Activated CD4-positive, alpha-beta memory T cell treated with anti-CD3 and anti-CD28 coated beads for 36 hours (primary cell): ENCODE measurements around the gene SMARCC1. TPM values are rescaled to one million over a fixed set of nuclear protein-coding genes. Genes with fewer than 3 reads are reported as not detected.

Experiments used
- CTCF ChIA-PET: fragments of 350-600 bp; sonication (Branson Sonifier 250); formaldehyde crosslinking; loops from one replicate; lab custom pipeline; 2021; ENCODE audit warnings: antibody characterized with exemption, inconsistent platforms; lab: Charles Lee
- POLR2A ChIA-PET: fragments of 350-600 bp; sonication (Branson Sonifier 250); formaldehyde crosslinking; loops from one replicate; lab custom pipeline; 2021; ENCODE audit warnings: antibody characterized with exemption; lab: Charles Lee
- DNase-seq: peaks from one replicate; pipeline ENCODE4 v3.0.0-alpha.2; 2020
- H3K27ac Mint-ChIP-seq: one replicate; pipeline ENCODE4 v1.8.0; 2021; ENCODE audit warnings: mixed read lengths
- H3K27me3 Mint-ChIP-seq: one replicate; pipeline ENCODE4 v1.8.0; 2021; ENCODE audit warnings: mixed read lengths
- H3K36me3 Mint-ChIP-seq: one replicate; pipeline ENCODE4 v1.8.0; 2021; ENCODE audit warnings: mixed read lengths
- H3K4me1 Mint-ChIP-seq: one replicate; pipeline ENCODE4 v1.8.0; 2021; ENCODE audit warnings: low read depth, mixed read lengths
- H3K4me3 Mint-ChIP-seq: one replicate; pipeline ENCODE4 v1.8.0; 2021; ENCODE audit warnings: mild to moderate bottlenecking, mixed read lengths
- H3K9me3 Mint-ChIP-seq: one replicate; pipeline ENCODE4 v1.8.0; 2021; ENCODE audit warnings: mixed read lengths
- intact Hi-C: fragments of 100-400 bp; cut with micrococcal nuclease; formaldehyde crosslinking; loops from one replicate; pipeline ENCODE4 v1.15.1; 2023
- total RNA-seq, 2 experiments: library from RNA; stranded (reverse); gene quantifications; one replicate each; pipeline ENCODE4 v1.2.3, GENCODE V29; 2021

SMARCC1 gene
- total RNA-seq, 2 experiments from 2014 or later, result 87.2 to 90.3 TPM

GRCh38 chr3:47650294-47650693 lies 131.4 kb downstream of the SMARCC1 start:
- ChIA-PET CTCF (no interaction called here), POLR2A (no interaction called here)
- no peaks in the 10 kb centered on the region for H3K4me1 Mint-ChIP-seq
- intact Hi-C loops, result no loop called here
- H3K36me3 Mint-ChIP-seq, result peaks cover 11% of the 10 kb centered on the region
- H3K27me3 Mint-ChIP-seq, result no peaks in the 10 kb centered on the region
- DNase-seq, result no peak
- H3K27ac Mint-ChIP-seq, result no peak overlapping the region
- H3K9me3 Mint-ChIP-seq, result no peaks in the 10 kb centered on the region
- no peak overlapping the region for H3K4me3 Mint-ChIP-seq

DNA sequence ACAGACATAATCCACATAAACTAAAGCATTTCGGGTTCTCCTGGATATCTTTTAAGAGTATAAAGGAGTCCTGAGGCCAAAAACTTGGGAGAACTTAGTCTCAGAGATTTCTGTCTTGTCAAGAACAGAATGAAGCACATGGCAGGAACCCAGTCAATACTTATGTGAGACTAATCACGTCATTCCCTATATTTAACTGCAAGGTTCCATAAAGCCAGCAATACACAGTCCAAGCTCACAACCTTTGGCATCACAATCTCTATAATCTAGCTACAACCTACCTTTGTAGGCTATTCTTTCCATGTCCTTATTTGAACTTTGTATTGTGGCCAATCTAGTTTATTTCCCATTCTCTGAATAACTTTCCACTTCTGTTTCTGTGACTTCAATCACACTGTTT lies 134.1 kb downstream of the SMARCC1 start:
- no peak overlapping the region for H3K4me3 Mint-ChIP-seq
- H3K36me3 Mint-ChIP-seq, result peaks cover 12% of the 10 kb centered on the region
- intact Hi-C loops, result no loop called here
- DNase-seq, result no peak
- no peaks in the 10 kb centered on the region for H3K27me3 Mint-ChIP-seq
- H3K4me1 Mint-ChIP-seq, result peaks cover 2% of the 10 kb centered on the region
- H3K27ac Mint-ChIP-seq, result no peak overlapping the region
- ChIA-PET CTCF (no interaction called here), POLR2A (interaction anchor here (0.6 kb wide), 1 partner anchor 442 kb away, joined by 3 read pairs; no protein-coding TSS in a partner anchor)
- H3K9me3 Mint-ChIP-seq, result no peaks in the 10 kb centered on the region

DNA sequence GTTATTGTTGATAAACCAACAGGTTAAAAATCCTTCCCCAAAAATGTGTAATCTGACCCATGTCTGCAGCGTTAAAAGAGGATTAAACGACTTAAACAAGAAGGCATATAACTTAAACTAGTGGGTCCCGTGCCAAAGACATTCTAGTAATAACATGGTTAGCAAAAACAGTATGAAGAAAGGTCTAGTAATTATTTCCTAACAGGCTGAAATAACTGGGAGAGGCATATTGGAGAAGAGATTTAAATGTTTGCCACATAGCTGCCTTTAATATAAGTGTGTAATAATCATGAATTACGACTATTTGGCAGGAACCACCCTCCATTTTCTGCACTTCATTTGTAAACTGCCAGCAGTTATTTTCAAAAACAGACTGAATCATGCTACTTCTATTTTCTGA lies 135.3 kb downstream of the SMARCC1 start:
- ChIA-PET POLR2A (no interaction called here), CTCF (interaction anchor here (0.5 kb wide), 1 partner anchor 1151 kb away, joined by 3 read pairs; no protein-coding TSS in a partner anchor)
- no peak overlapping the region for H3K27ac Mint-ChIP-seq
- no peak for DNase-seq
- H3K4me1 Mint-ChIP-seq, result peaks cover 2% of the 10 kb centered on the region
- H3K36me3 Mint-ChIP-seq, result peaks cover 11% of the 10 kb centered on the region
- no peaks in the 10 kb centered on the region for H3K27me3 Mint-ChIP-seq
- no peaks in the 10 kb centered on the region for H3K9me3 Mint-ChIP-seq
- intact Hi-C loops, result no loop called here
- no peak overlapping the region for H3K4me3 Mint-ChIP-seq

DNA sequence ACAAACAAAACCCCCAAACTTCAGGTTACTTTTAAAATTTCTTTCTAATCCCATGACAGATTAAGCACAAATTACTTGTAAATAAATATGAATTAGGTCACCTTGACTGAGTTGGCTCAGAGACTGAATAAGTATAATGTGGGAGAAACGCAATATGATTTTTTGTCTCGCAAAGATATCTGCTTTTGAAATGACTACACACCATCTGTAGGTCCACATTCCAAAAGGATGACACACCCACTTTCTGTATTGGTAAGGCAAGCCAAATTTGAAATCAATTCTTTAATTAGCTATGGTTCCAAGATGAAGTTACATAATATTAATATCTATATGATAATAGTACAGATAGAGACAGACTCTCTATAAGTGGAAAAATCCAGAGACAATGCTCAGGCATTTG lies 136.1 kb downstream of the SMARCC1 start:
- POLR2A ChIA-PET, result no interaction called here
- Mint-ChIP-seq H3K4me1 (peaks cover 2% of the 10 kb centered on the region), H3K27ac (no peak overlapping the region), H3K27me3 (no peaks in the 10 kb centered on the region), H3K9me3 (no peaks in the 10 kb centered on the region), H3K4me3 (no peak overlapping the region), H3K36me3 (peaks cover 11% of the 10 kb centered on the region)
- no peak for DNase-seq
- intact Hi-C loops, result no loop called here
- CTCF ChIA-PET, result interaction anchor here (1.3 kb wide), 1 partner anchor 20 kb away, joined by 3 read pairs; no protein-coding TSS in a partner anchor

DNA sequence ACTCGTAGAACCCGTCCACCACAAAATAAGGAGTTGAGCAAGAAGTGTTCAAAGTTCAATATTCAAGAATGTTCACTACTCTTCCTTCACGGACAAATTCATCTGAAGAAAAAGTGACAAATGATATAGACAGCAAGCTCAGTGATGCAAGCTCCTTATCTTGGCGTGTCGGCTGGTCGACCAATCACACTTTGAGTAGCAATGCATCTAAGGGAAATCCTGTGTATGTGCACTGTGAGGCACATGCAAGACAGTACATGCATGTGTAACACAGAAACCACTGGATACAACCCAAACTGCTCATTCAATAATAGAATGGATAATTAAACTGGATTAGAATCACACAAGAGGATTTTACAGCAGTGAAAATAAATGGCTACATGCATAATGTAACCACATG lies 138.6 kb downstream of the SMARCC1 start:
- Mint-ChIP-seq H3K4me1 (peaks cover 2% of the 10 kb centered on the region), H3K9me3 (no peaks in the 10 kb centered on the region), H3K27me3 (no peaks in the 10 kb centered on the region), H3K4me3 (no peak overlapping the region), H3K27ac (no peak overlapping the region), H3K36me3 (peaks cover 12% of the 10 kb centered on the region)
- intact Hi-C loops, result no loop called here
- ChIA-PET POLR2A (no interaction called here), CTCF (no interaction called here)
- no peak for DNase-seq

DNA sequence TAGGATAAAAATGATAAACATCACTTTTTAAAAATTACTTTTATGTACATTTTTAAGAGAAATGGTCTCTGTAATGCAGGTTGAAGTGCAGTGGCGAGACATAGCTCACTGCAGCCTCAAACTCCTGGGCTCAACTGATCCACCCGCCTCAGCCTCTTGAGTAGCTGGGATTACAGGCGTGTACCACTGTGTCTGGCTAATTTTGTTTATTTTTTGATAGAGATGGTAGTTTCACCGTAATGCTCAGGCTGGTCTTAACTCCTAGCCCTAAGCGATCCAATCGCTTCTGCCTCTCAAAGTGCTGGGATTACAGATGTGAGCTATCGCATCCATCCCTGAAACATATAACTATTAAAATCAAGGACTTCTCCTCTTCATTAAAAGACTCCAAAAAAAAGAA lies 140.0 kb downstream of the SMARCC1 start:
- H3K27ac Mint-ChIP-seq, result no peak overlapping the region
- ChIA-PET CTCF (no interaction called here), POLR2A (interaction anchor here (0.7 kb wide), 1 partner anchor 217 kb away, joined by 3 read pairs; no protein-coding TSS in a partner anchor)
- H3K4me1 Mint-ChIP-seq, result peaks cover 2% of the 10 kb centered on the region
- no peaks in the 10 kb centered on the region for H3K9me3 Mint-ChIP-seq
- DNase-seq, result no peak
- H3K27me3 Mint-ChIP-seq, result no peaks in the 10 kb centered on the region
- no peak overlapping the region for H3K4me3 Mint-ChIP-seq
- peaks cover 12% of the 10 kb centered on the region for H3K36me3 Mint-ChIP-seq
- intact Hi-C loops, result no loop called here

GRCh38 chr3:47636921-47637320 lies 144.8 kb downstream of the SMARCC1 start:
- ChIA-PET CTCF (no interaction called here), POLR2A (no interaction called here)
- H3K27ac Mint-ChIP-seq, result no peak overlapping the region
- H3K36me3 Mint-ChIP-seq, result peaks cover 31% of the 10 kb centered on the region
- H3K9me3 Mint-ChIP-seq, result no peaks in the 10 kb centered on the region
- H3K27me3 Mint-ChIP-seq, result no peaks in the 10 kb centered on the region
- H3K4me1 Mint-ChIP-seq, result peaks cover 12% of the 10 kb centered on the region
- no peak overlapping the region for H3K4me3 Mint-ChIP-seq
- no peak for DNase-seq
- intact Hi-C loops, result loop anchor here (5.0 kb wide), 1 partner anchor 145 kb away; the partner anchor contains the start of gene SMARCC1

DNA sequence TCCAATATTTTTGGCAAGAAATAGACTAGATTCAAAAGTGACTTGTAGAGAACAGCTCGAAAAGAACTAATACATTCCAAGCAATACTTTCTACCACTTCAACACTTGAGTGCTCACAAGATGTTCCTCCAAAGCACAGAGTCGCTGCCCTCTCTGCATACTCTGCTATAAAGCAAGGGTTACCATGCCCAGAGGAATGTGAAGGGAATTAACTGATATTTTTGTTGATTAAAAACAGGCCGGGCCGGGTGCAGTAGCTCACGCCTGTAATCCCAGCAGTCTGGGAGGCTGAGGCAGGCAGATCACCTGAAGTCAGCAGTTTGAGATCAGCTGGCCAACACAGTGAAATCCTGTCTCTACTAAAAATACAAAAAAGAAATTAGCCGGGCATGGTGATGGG lies 145.5 kb downstream of the SMARCC1 start:
- peaks cover 12% of the 10 kb centered on the region for H3K4me1 Mint-ChIP-seq
- no peaks in the 10 kb centered on the region for H3K27me3 Mint-ChIP-seq
- ChIA-PET POLR2A (no interaction called here), CTCF (no interaction called here)
- H3K9me3 Mint-ChIP-seq, result no peaks in the 10 kb centered on the region
- no peak overlapping the region for H3K27ac Mint-ChIP-seq
- intact Hi-C loops, result loop anchor here (5.0 kb wide), 1 partner anchor 146 kb away; the partner anchor contains the start of gene SMARCC1
- H3K36me3 Mint-ChIP-seq, result peaks cover 36% of the 10 kb centered on the region
- no peak overlapping the region for H3K4me3 Mint-ChIP-seq
- DNase-seq, result no peak

DNA sequence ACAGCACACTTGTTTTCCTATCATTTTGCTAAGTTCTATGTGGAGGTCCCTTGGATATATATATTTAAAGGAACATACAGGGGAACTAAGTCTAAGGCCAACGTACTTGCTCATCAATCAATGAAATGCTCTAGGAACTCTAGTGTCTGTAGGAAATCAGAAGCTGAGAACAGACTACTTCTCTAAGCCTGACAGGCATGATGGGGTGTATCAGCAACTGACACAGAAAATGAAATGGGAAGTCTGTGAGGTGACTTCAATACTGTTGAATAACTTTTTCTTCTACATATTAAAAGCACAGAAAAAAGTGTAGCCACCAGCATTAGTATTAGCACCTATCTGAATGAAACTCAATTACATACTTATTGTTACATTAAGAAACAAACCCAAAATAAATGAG lies 146.2 kb downstream of the SMARCC1 start:
- Mint-ChIP-seq H3K36me3 (peaks cover 42% of the 10 kb centered on the region), H3K27me3 (no peaks in the 10 kb centered on the region), H3K27ac (peak overlapping the region; percentile 52), H3K9me3 (no peaks in the 10 kb centered on the region), H3K4me1 (peaks cover 12% of the 10 kb centered on the region), H3K4me3 (no peak overlapping the region)
- DNase-seq, result no peak
- intact Hi-C loops, result loop anchor here (5.0 kb wide), 1 partner anchor 147 kb away; the partner anchor contains the start of gene SMARCC1
- ChIA-PET CTCF (no interaction called here), POLR2A (no interaction called here)

DNA sequence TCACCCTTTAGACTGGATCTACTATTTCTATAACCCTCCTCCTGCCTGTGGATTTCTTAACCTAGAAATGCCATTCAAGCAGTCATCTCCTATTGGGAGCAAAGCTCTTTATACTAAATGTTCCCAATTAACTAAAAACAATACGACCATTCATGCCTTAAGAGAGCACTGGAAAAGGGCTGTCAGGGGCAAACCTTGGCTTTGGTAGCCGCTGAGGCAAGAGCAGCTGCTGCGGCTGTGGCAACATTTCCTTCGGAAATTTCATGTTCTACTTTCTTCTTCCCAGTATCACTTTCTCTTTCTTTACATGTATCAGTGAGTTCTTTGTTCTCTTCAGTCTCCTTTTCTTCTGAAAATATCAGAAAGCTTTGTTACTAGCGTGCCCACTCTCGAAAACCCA lies 146.7 kb downstream of the SMARCC1 start:
- Mint-ChIP-seq H3K4me3 (no peak overlapping the region), H3K27me3 (no peaks in the 10 kb centered on the region), H3K36me3 (peaks cover 45% of the 10 kb centered on the region), H3K27ac (peak overlapping the region; percentile 52), H3K9me3 (no peaks in the 10 kb centered on the region), H3K4me1 (peaks cover 12% of the 10 kb centered on the region)
- DNase-seq, result peak; percentile 14
- ChIA-PET CTCF (no interaction called here), POLR2A (no interaction called here)
- intact Hi-C loops, result loop anchor here (5.0 kb wide), 1 partner anchor 147 kb away; the partner anchor contains the start of gene SMARCC1

GRCh38 chr3:47630810-47631209 lies 150.9 kb downstream of the SMARCC1 start:
- Mint-ChIP-seq H3K4me1 (peaks cover 9% of the 10 kb centered on the region), H3K4me3 (no peak overlapping the region), H3K36me3 (peaks cover 51% of the 10 kb centered on the region), H3K27me3 (no peaks in the 10 kb centered on the region), H3K9me3 (no peaks in the 10 kb centered on the region), H3K27ac (no peak overlapping the region)
- ChIA-PET POLR2A (no interaction called here), CTCF (no interaction called here)
- intact Hi-C loops, result no loop called here
- no peak for DNase-seq

DNA sequence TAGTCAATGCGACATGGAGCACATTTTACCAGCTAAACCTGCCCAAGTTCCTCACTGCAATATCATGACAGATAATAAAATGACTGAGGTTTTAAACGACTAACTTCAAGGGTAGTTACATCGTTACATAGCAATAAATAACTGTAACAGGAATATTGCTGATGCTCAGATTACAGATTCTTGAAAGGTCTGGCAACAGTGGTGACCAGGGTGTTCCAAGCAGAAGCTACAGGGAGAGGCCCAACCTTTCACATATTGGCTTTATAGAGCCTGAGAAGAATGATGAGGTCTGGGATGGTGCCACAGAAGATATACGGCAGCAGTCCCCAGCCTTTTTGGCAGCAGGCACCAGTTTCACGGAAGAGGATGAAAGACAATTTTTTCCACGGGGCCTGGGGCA lies 151.9 kb downstream of the SMARCC1 start:
- no peak overlapping the region for H3K27ac Mint-ChIP-seq

DNA sequence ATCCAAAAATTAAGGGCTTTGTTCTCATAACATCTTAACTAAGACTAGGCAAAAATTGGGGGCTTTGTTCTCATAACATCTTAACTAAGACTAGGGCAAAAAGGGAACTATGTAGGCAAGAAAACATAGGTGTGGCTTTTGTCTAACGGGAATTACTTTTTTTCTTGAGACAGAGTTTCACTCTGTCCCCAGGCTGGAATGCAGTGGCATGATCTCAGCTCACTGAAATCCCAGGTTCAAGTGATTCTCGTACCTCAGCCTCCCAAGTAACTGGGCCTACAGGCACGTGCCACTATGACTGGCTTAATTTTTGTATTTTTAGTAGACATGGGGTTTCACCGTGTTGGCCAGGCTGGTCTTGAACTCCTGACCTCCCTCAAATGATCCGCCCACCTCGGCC lies 153.3 kb downstream of the SMARCC1 start:
- POLR2A ChIA-PET, result no interaction called here
- H3K36me3 Mint-ChIP-seq, result peaks cover 37% of the 10 kb centered on the region
- no peaks in the 10 kb centered on the region for H3K4me1 Mint-ChIP-seq
- intact Hi-C loops, result no loop called here
- H3K9me3 Mint-ChIP-seq, result no peaks in the 10 kb centered on the region
- H3K4me3 Mint-ChIP-seq, result no peak overlapping the region
- CTCF ChIA-PET, result interaction anchor here (1.6 kb wide), 1 partner anchor 12 kb away, joined by 6 read pairs; no protein-coding TSS in a partner anchor
- no peaks in the 10 kb centered on the region for H3K27me3 Mint-ChIP-seq
- no peak for DNase-seq
- no peak overlapping the region for H3K27ac Mint-ChIP-seq

More for the DNA sequence above, 151.9 kb downstream of the SMARCC1 start:
- Mint-ChIP-seq H3K4me3 (no peak overlapping the region), H3K4me1 (no peaks in the 10 kb centered on the region), H3K27me3 (no peaks in the 10 kb centered on the region), H3K9me3 (no peaks in the 10 kb centered on the region), H3K36me3 (peaks cover 42% of the 10 kb centered on the region)
- ChIA-PET POLR2A (no interaction called here), CTCF (no interaction called here)
- intact Hi-C loops, result no loop called here
- DNase-seq, result no peak
